Immature natural killer cell (primary cell): Measurements from ENCODE around the gene MED8. TPM values are rescaled to one million over a fixed set of nuclear protein-coding genes. Genes with fewer than 3 reads are reported as not detected.

Experiments
- DNase-seq, 3 donors: peaks; one replicate each; pipeline ENCODE4 v3.0.0; 2022; ENCODE audit warnings: mixed read lengths in 1 of 3
- H3K27ac Mint-ChIP-seq, 6 donors: one replicate each; pipeline ENCODE4 v1.8.0; 2020; ENCODE audit warnings: mixed read lengths in 6 of 6, mild to moderate bottlenecking in 5 of 6, inconsistent platforms in 4 of 6, moderate library complexity in 3 of 6
- H3K27me3 Mint-ChIP-seq, 3 donors: one replicate each; pipeline ENCODE4 v1.8.0; 2020 to 2021; ENCODE audit warnings: low read depth in 3 of 3, mild to moderate bottlenecking in 3 of 3, mixed read lengths in 3 of 3, moderate library complexity in 3 of 3, inconsistent platforms in 1 of 3
- H3K36me3 Mint-ChIP-seq, 3 donors: one replicate each; pipeline ENCODE4 v1.8.0; 2020; ENCODE audit warnings: mixed read lengths in 3 of 3, inconsistent platforms in 2 of 3, mild to moderate bottlenecking in 2 of 3
- H3K4me1 Mint-ChIP-seq, 2 donors: one replicate each; pipeline ENCODE4 v1.8.0; 2020; ENCODE audit warnings: inconsistent platforms in 2 of 2, mild to moderate bottlenecking in 2 of 2, mixed read lengths in 2 of 2, moderate library complexity in 1 of 2
- H3K4me3 Mint-ChIP-seq, 5 donors: one replicate each; pipeline ENCODE4 v1.8.0; 2020; ENCODE audit warnings: mild to moderate bottlenecking in 5 of 5, mixed read lengths in 5 of 5, inconsistent platforms in 3 of 5, moderate library complexity in 3 of 5
- H3K9me3 Mint-ChIP-seq, 6 donors: one replicate each; pipeline ENCODE4 v1.8.0; 2020; ENCODE audit warnings: mild to moderate bottlenecking in 6 of 6, mixed read lengths in 6 of 6, inconsistent platforms in 4 of 6, moderate library complexity in 3 of 6
- polyA plus RNA-seq, 3 donors: library from polyadenylated mRNA; unstranded; fragments of 300-500 nt; fragmentation: Illumina TruSeq; gene quantifications; one replicate each; pipeline ENCODE4 v1.2.3, GENCODE V29; 2021

The MED8 gene
- polyA plus RNA-seq, 3 donors from 2014 or later, result 24.8 to 43.3 (median 31.4) TPM

DNA sequence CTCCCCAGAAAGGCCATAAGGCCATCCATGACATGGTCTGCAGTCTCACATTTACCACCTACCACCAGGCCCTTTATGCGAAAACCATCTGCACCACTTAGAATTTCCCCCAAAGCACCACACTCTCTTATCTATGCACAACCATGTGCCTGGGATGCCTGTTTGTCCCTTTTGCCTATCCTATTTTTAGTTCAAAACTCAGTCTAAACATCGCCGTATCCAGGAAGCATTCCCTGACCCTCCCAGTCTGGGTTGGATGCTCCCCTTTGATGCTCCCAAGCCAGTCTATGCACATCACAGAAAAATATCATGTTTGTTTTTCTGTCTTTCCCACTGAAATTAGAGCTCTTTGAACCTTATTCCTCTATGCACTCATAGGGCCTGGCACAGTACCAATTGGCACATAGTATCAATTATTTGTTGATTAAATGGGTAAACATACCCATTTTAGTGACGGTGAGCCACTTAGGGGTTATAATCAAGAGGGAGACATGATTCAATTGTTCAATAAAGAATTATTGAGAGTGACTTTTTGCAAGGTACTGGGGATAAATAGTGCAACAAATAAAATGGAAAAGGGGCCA lies 45.2 kb downstream of the MED8 start:
- no peak overlapping the region for H3K4me3 Mint-ChIP-seq
- no peak for DNase-seq
- peaks cover 2 to 5% (median 2%) of the 10 kb centered on the region in 3 donors for H3K27me3 Mint-ChIP-seq
- no peaks in the 10 kb centered on the region for H3K9me3 Mint-ChIP-seq
- H3K36me3 Mint-ChIP-seq, result peaks cover 0 to 4% (median 0%) of the 10 kb centered on the region in 3 donors
- peaks cover 0 to 3% of the 10 kb centered on the region in 2 donors for H3K4me1 Mint-ChIP-seq
- peak overlapping the region in 1 of 6 donors; percentile 4 for H3K27ac Mint-ChIP-seq

- no peaks in the 10 kb centered on the region for H3K4me1 Mint-ChIP-seq
- H3K9me3 Mint-ChIP-seq, result no peaks in the 10 kb centered on the region
- no peak overlapping the region for H3K27ac Mint-ChIP-seq
- H3K27me3 Mint-ChIP-seq, result peaks cover 0 to 4% (median 2%) of the 10 kb centered on the region in 3 donors
- no peak overlapping the region for H3K4me3 Mint-ChIP-seq
- H3K36me3 Mint-ChIP-seq, result peaks cover 0 to 4% (median 0%) of the 10 kb centered on the region in 3 donors
- no peak for DNase-seq
Observed at GRCh38 chr1:43340559-43340958, 49.0 kb downstream of the MED8 start.

DNA sequence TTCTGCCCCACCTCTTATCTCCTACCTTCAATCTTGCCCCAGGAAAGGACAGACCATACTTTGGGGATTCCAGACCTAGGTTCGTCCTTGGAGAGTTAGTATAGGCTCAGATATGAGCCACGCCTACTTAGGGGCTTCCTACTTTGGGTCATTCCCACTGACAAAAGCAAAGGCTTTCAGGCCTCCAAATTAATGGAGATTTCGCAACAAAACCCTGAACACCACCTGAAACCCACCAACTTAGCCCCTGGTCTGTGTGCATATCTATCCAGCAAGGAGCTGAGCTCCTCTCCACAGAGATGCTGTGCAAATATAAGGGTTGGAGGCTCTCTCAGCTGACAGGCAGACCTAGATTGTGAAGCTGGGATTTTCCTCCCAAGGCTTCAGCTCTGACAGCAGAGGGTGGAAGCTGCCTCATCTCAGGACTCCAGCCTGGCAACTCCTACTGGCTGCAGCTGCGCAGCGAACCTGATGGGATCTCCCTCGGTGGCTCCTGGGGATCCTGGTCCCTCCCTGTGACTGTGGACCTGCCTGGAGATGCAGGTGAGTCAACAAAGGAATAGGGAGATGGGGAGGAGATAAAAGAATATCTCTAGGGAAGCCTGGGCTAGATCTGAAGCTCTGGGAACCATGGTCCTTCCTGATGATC lies 49.9 kb downstream of the MED8 start:
- Mint-ChIP-seq H3K4me3 (no peak overlapping the region), H3K9me3 (no peaks in the 10 kb centered on the region), H3K4me1 (no peaks in the 10 kb centered on the region), H3K27me3 (peaks cover 2 to 3% (median 3%) of the 10 kb centered on the region in 3 donors), H3K27ac (no peak overlapping the region), H3K36me3 (peaks cover 0 to 4% (median 0%) of the 10 kb centered on the region in 3 donors)
- DNase-seq, result no peak

DNA sequence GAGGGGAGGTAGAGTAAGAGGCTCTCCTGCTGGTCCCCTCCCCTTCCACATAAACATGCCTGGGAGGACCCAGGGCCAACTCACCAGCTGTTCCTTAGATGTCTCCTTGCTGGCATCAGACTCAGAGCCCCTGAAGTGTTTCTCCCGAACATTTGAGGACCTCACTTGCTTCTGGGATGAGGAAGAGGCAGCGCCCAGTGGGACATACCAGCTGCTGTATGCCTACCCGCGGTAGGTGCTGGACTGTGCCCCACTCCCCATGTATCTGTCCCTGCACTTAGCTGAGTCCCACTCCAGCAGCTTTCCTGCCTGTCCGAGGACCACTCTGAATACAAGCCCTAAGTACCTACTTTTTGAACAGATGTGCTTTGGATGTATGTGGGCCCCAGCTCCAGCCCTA lies 51.6 kb downstream of the MED8 start:
- no peaks in the 10 kb centered on the region for H3K9me3 Mint-ChIP-seq
- H3K36me3 Mint-ChIP-seq, result no peaks in the 10 kb centered on the region
- H3K4me3 Mint-ChIP-seq, result no peak overlapping the region
- no peaks in the 10 kb centered on the region for H3K4me1 Mint-ChIP-seq
- peaks cover 2 to 3% (median 3%) of the 10 kb centered on the region in 3 donors for H3K27me3 Mint-ChIP-seq
- no peak overlapping the region for H3K27ac Mint-ChIP-seq
- no peak for DNase-seq

- Mint-ChIP-seq H3K27me3 (peaks cover 2 to 3% (median 3%) of the 10 kb centered on the region in 3 donors), H3K27ac (no peak within 1 kb of the TSS), H3K9me3 (no peaks in the 10 kb centered on the region), H3K4me1 (no peaks in the 10 kb centered on the region), H3K36me3 (no peaks in the 10 kb centered on the region), H3K4me3 (no peak within 1 kb of the TSS)
- DNase-seq, result no peak
Observed at GRCh38 chr1:43337588-43337987, 52.0 kb downstream of the MED8 start, which contains the start of gene MPL. Gene MPL, plus strand, starts transcription at chr1:43337818. Its CDS starts 31 bp downstream, at chr1:43337849.

- Mint-ChIP-seq H3K36me3 (no peaks in the 10 kb centered on the region), H3K27ac (no peak overlapping the region), H3K27me3 (peaks cover 2 to 3% (median 3%) of the 10 kb centered on the region in 3 donors), H3K4me3 (no peak overlapping the region), H3K4me1 (no peaks in the 10 kb centered on the region), H3K9me3 (no peaks in the 10 kb centered on the region)
- no peak for DNase-seq
Observed at GRCh38 chr1:43334453-43335205, 55.0 kb downstream of the MED8 start.

Other genes starting within 250 kb of the MED8 start
- gene EBNA1BP2, start 217.5 kb downstream of the MED8 start, polyA plus RNA-seq, result 10 to 100 TPM; 52.8 to 61.7 (median 57.6) TPM
- not detected for gene CFAP57, start 217.5 kb downstream of the MED8 start, polyA plus RNA-seq
- gene TMEM125, start 119.8 kb downstream of the MED8 start, polyA plus RNA-seq, result 1 to 10 TPM in 1 of 3 donors, under 1 TPM in 1, not detected in 1; 0.53 to 3.7 TPM
- not detected for gene C1orf210, start 104.2 kb downstream of the MED8 start, polyA plus RNA-seq
- 1 to 10 TPM; 8.8 to 9.2 (median 8.8) TPM for gene TIE1, start 88.8 kb downstream of the MED8 start, polyA plus RNA-seq
- under 1 TPM in 1 of 3 donors, not detected in 2; 0.57 TPM for gene MPL, start 52.0 kb downstream of the MED8 start, polyA plus RNA-seq
- 1 to 10 TPM in 2 of 3 donors, under 1 TPM in 1; 0.69 to 4.0 (median 3.0) TPM for gene CDC20, start 30.8 kb downstream of the MED8 start, polyA plus RNA-seq
- gene ELOVL1, start 21.8 kb downstream of the MED8 start, polyA plus RNA-seq, result 100 to 1,000 TPM in 2 of 3 donors, 10 to 100 TPM in 1; 99.8 to 189 (median 113) TPM
- 1 to 10 TPM; 3.4 to 8.3 (median 4.5) TPM for gene SZT2, start 99 bp upstream of the MED8 start, polyA plus RNA-seq
- gene HYI, start 64.1 kb upstream of the MED8 start, polyA plus RNA-seq, result 1 to 10 TPM; 1.6 to 8.3 (median 4.5) TPM
- not detected for gene PTPRF, start 141.1 kb upstream of the MED8 start, polyA plus RNA-seq